Transverse colon (tissue), 4 donors: ENCODE results near the gene PPP2R2C. TPM values are rescaled to one million over a fixed set of nuclear protein-coding genes. Genes with fewer than 3 reads are reported as not detected.

ENCODE experiments used
- DNase-seq: peaks from one replicate; pipeline ENCODE4 v3.0.0-alpha.2; 2019
- H3K27ac ChIP-seq, 4 donors: fragments of 200-600 bp; sonication (generic); 2 replicates each; pipeline ENCODE4 v1.5.1; 2016 to 2018; ENCODE audit warnings: inconsistent platforms in 4 of 4
- H3K27me3 ChIP-seq: fragments of 200-600 bp; sonication (generic); 2 replicates; pipeline ENCODE4 v1.5.1; 2017; ENCODE audit warnings: inconsistent platforms
- H3K36me3 ChIP-seq, 4 donors: fragments of 200-600 bp; sonication (generic); 2 replicates each; pipeline ENCODE4 v1.5.1; 2017 to 2019; ENCODE audit warnings: inconsistent platforms in 4 of 4
- H3K4me1 ChIP-seq, 4 donors: fragments of 200-600 bp; sonication (generic); 2 replicates each; pipeline ENCODE4 v1.5.1; 2017 to 2020; ENCODE audit warnings: inconsistent platforms in 4 of 4
- H3K4me3 ChIP-seq, 4 donors: fragments of 200-600 bp; sonication (generic); 1 replicate in 1 of 4; 2 replicates in 3 of 4; pipeline versions ENCODE4 v1.5.1 to v1.6.1; 2017 to 2019; ENCODE audit warnings: inconsistent platforms in 4 of 4
- H3K9me3 ChIP-seq, 2 donors: fragments of 200-600 bp; sonication (generic); 2 replicates each; pipeline ENCODE4 v1.5.1; 2017 to 2019; ENCODE audit warnings: inconsistent platforms in 2 of 2
- EP300 ChIP-seq: sonication (generic); formaldehyde crosslinking; IDR thresholded peaks from one replicate; pipeline ENCODE4 v1.6.1; 2017; ENCODE audit warnings: antibody characterized with exemption, low read depth
- POLR2A ChIP-seq: fragments of 450-650 bp; IDR thresholded peaks from one replicate; pipeline ENCODE4 v1.6.1; 2016; ENCODE audit warnings: antibody characterized with exemption, mild to moderate bottlenecking, moderate library complexity
- POLR2AphosphoS5 ChIP-seq, 3 donors: sonication (generic); formaldehyde crosslinking; IDR thresholded peaks; one replicate each; pipeline ENCODE4 v1.6.1; 2016; ENCODE audit warnings: antibody characterized with exemption in 3 of 3
- WGBS, 2 donors: methylation state at CpG; one replicate each; pipeline ENCODE4 v1.1.5; 2018; ENCODE audit warnings: low coverage in 1 of 2; 5-methylcytosine and 5-hydroxymethylcytosine counted together
- in situ Hi-C, 4 donors: fragments of 200-750 bp; cut with MboI; loops; one replicate each; pipeline versions ENCODE4 v1.15.0 to v1.15.1; 2017; ENCODE audit warnings: low sequenced_read_pairs in 3 of 4, low pct_ligation_motif_present in 1 of 4, low pct_unique_long_range_greater_than_20kb in 1 of 4
- intact Hi-C: fragments of 100-400 bp; cut with DNase I; formaldehyde crosslinking; loops from one replicate; pipeline ENCODE4 v1.15.1; 2023; ENCODE audit warnings: low total_unique reads
- total RNA-seq, 4 donors: library from RNA; depleted of rRNA; stranded (reverse); fragments of >200 nt; gene quantifications; one replicate each; pipeline ENCODE4 v1.1.0, GENCODE V29; 2016
- TF ChIP-seq, protein P1 (sequence below), 5 experiments: fragments of 200-600 bp in 3 of 5; fragments of 450-650 bp in 2 of 5; sonication (generic) in 3 of 5; IDR thresholded peaks; 1 replicate in 2 of 5; 2 replicates in 3 of 5; pipeline ENCODE4 v1.5.1; 2016 to 2017; ENCODE audit warnings: antibody characterized with exemption in 5 of 5, inconsistent platforms in 3 of 5, mild to moderate bottlenecking in 2 of 5, moderate library complexity in 1 of 5

The PPP2R2C gene
- total RNA-seq, 4 donors from 2014 or later, result 0.27 to 8.8 (median 1.7) TPM

DNA sequence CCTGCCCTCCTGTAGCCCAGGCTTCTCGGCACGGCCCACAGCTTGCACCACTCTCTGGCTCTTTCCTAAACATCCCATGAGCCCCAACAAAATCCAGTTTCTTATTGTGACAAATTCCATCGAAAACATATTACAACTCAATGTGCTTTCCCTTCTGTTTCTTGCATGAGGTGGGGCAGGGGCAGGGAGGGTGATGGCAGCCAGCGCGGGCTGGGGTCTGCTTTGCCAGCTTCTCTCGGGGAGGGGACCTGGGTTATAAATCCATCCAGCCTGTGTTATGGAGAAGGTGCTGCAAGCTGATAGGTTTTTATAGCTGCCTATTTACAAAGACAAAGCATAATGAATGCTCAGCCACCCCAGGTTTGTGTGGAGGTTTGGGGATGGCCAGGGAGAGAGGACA lies 21.1 kb downstream of the PPP2R2C start:
- no peak for TF ChIP-seq EP300
- WGBS, 2 donors, result 50% methylated on average over 6 of the region's 6 CpGs; no CpG with 5 or more reads in 1 of the 2 donors
- in situ Hi-C loops (no loop called here), intact Hi-C loops (no loop called here)
- H3K36me3 ChIP-seq, result no peaks in the 10 kb centered on the region
- DNase-seq, result no peak
- no peak overlapping the region for H3K4me3 ChIP-seq
- no peaks in the 10 kb centered on the region for H3K9me3 ChIP-seq
- H3K27me3 ChIP-seq, result peaks cover 5% of the 10 kb centered on the region
- H3K27ac ChIP-seq, result no peak overlapping the region
- H3K4me1 ChIP-seq, result peaks cover 0 to 5% (median 0%) of the 10 kb centered on the region in 4 donors

DNA sequence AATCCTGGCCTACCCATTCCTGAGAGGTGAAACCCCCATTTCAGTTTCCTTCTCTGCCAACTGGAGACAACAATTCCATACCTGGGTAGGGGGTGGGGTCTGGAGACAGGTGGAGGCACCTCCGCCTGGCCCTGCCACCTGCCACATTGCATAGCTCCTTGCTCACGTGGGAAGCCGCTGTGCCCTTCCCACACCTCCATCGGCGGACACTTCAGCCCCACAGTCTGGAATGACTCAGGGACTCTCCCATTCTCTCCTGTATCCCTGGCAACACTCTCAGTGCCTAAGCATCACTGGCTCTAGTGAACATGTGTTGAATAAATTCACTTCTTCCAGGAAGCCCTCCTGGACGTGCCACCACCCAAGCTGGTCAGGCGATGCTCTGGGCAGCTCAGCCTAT lies 21.7 kb downstream of the PPP2R2C start:
- Histone ChIP-seq H3K36me3 (no peaks in the 10 kb centered on the region), H3K27ac (no peak overlapping the region), H3K9me3 (no peaks in the 10 kb centered on the region), H3K27me3 (peaks cover 3% of the 10 kb centered on the region), H3K4me3 (no peak overlapping the region), H3K4me1 (peaks cover 0 to 5% (median 0%) of the 10 kb centered on the region in 4 donors)
- WGBS, 2 donors, result 57% methylated on average over 7 of the region's 7 CpGs; no CpG with 5 or more reads in 1 of the 2 donors
- intact Hi-C loops (no loop called here), in situ Hi-C loops (no loop called here)
- DNase-seq, result no peak
- TF ChIP-seq POLR2A, result no peak

- in situ Hi-C loops (no loop called here), intact Hi-C loops (no loop called here)
- H3K36me3 ChIP-seq, result no peaks in the 10 kb centered on the region
- no peak overlapping the region for H3K27ac ChIP-seq
- TF ChIP-seq POLR2A (no peak), POLR2AphosphoS5 (IDR thresholded peaks at IDR 0.05) (no peak), EP300 (no peak)
- TF ChIP-seq, protein P1, sequence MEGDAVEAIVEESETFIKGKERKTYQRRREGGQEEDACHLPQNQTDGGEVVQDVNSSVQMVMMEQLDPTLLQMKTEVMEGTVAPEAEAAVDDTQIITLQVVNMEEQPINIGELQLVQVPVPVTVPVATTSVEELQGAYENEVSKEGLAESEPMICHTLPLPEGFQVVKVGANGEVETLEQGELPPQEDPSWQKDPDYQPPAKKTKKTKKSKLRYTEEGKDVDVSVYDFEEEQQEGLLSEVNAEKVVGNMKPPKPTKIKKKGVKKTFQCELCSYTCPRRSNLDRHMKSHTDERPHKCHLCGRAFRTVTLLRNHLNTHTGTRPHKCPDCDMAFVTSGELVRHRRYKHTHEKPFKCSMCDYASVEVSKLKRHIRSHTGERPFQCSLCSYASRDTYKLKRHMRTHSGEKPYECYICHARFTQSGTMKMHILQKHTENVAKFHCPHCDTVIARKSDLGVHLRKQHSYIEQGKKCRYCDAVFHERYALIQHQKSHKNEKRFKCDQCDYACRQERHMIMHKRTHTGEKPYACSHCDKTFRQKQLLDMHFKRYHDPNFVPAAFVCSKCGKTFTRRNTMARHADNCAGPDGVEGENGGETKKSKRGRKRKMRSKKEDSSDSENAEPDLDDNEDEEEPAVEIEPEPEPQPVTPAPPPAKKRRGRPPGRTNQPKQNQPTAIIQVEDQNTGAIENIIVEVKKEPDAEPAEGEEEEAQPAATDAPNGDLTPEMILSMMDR (IDR thresholded peaks at IDR 0.05), result no peak
- WGBS, 2 donors, result 54 to 72% methylated on average over 6 to 15 of the region's 15 CpGs
- peaks cover 0 to 5% (median 0%) of the 10 kb centered on the region in 4 donors for H3K4me1 ChIP-seq
- no peak overlapping the region for H3K4me3 ChIP-seq
- no peak for DNase-seq
- no peaks in the 10 kb centered on the region for H3K9me3 ChIP-seq
- H3K27me3 ChIP-seq, result no peaks in the 10 kb centered on the region
These were observed 22.6 kb downstream of the PPP2R2C start for GRCh38 chr4:6449746-6450369.

GRCh38 chr4:6449335-6449734 lies 23.1 kb downstream of the PPP2R2C start:
- TF ChIP-seq EP300, result no peak
- no peak for TF ChIP-seq POLR2AphosphoS5 (IDR thresholded peaks at IDR 0.05)
- no peak for TF ChIP-seq POLR2A
- TF ChIP-seq, protein P1 (IDR thresholded peaks at IDR 0.05), result no peak
- Histone ChIP-seq H3K4me1 (peaks cover 0 to 5% (median 0%) of the 10 kb centered on the region in 4 donors), H3K4me3 (no peak overlapping the region), H3K27ac (no peak overlapping the region), H3K36me3 (no peaks in the 10 kb centered on the region), H3K27me3 (no peaks in the 10 kb centered on the region), H3K9me3 (no peaks in the 10 kb centered on the region)
- in situ Hi-C loops, result no loop called here
- no peak for DNase-seq
- intact Hi-C loops, result no loop called here
- WGBS, 2 donors, result 73 to 76% methylated on average over 11 to 14 of the region's 14 CpGs

DNA sequence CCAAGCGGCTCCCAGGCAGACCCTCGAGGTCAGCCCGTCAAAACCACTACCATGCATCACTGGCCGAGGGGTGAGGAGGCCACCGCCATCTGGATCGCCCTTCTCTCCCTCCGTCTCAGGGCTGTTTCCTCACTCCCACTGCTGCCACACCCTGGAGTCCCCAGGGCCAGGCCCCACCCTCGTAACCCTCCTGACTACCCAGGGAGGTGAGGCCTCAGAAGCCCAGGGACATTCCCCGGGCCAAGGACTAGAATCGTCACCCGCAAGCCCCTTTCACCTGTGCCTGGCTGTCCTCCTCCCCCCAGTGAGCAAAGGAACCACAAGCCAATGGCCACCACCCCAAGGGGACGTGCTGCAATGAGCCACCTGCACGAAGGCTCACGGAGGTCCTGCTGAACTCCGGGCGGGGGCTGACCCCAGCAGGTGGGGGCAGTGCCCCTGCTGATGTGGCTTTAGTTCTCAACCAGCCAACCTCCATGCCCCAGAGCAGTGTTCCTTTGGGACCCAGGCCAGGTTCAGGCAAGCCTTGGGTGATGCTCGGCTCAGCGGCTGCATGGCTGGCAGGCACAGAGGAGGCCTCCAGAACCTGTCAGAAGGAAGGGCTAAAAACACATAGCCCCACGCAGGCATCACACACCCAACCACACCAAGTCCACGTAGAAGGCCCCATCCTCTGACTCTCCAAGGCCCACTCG lies 23.8 kb downstream of the PPP2R2C start:
- H3K27me3 ChIP-seq, result no peaks in the 10 kb centered on the region
- H3K4me1 ChIP-seq, result peaks cover 0 to 5% (median 0%) of the 10 kb centered on the region in 4 donors
- no peak for DNase-seq
- TF ChIP-seq POLR2A (no peak), EP300 (no peak), POLR2AphosphoS5 (IDR thresholded peaks at IDR 0.05) (no peak)
- TF ChIP-seq, protein P1 (IDR thresholded peaks at IDR 0.05), result no peak
- no peaks in the 10 kb centered on the region for H3K36me3 ChIP-seq
- H3K9me3 ChIP-seq, result no peaks in the 10 kb centered on the region
- H3K4me3 ChIP-seq, result no peak overlapping the region
- in situ Hi-C loops (no loop called here), intact Hi-C loops (no loop called here)
- WGBS, 2 donors, result 55 to 84% methylated on average over 2 to 19 of the region's 21 CpGs
- no peak overlapping the region for H3K27ac ChIP-seq
